BJ (cell line): Measurements from ENCODE around the gene PRCC. TPM values are rescaled to one million over a fixed set of nuclear protein-coding genes. Genes with fewer than 3 reads are reported as not detected.

Experiments
- CTCF ChIA-PET: fragments of 350-600 bp; formaldehyde crosslinking; extraction: SDS; loops from one replicate; lab custom pipeline; 2021; ENCODE audit warnings: antibody characterized with exemption, inconsistent platforms; lab: Yijun Ruan, JAX
- POLR2A ChIA-PET: fragments of 300-600 bp; sonication (Branson Sonifier 250); formaldehyde crosslinking; extraction: SDS; loops from one replicate; lab custom pipeline; 2021; ENCODE audit warnings: antibody characterized with exemption; lab: Charles Lee
- DNase-seq: peaks from one replicate; pipeline ENCODE4 v3.0.0-alpha.2; 2011; ENCODE audit warnings: low read depth
- H3K27me3 ChIP-seq: 2 replicates; pipeline ENCODE4 v1.6.0; 2011; ENCODE audit warnings: low read length; ENCODE audit not compliant: control insufficient read depth, insufficient read depth
- H3K36me3 ChIP-seq: 2 replicates; pipeline ENCODE4 v1.5.1; 2011; ENCODE audit warnings: low read length; ENCODE audit not compliant: control insufficient read depth, insufficient read depth
- H3K4me3 ChIP-seq: 2 replicates; pipeline ENCODE4 v1.5.1; 2011; ENCODE audit warnings: low read depth, mild to moderate bottlenecking, control low read depth, low read length
- CTCF ChIP-seq: IDR thresholded peaks from 2 replicates; pipeline ENCODE4 v1.5.1; 2011; ENCODE audit warnings: low read depth, mild to moderate bottlenecking, control low read depth, inconsistent platforms, low read length, moderate library complexity; ENCODE audit not compliant: insufficient read depth
- polyA plus RNA-seq: library from polyadenylated mRNA; depleted of rRNA; stranded (reverse); fragments of >200 nt; gene quantifications from 2 replicates; pipeline ENCODE4 v1.2.3, GENCODE V29; 2011

PRCC gene
- polyA plus RNA-seq, 1 experiment, result 93.6 TPM

- no peak for TF ChIP-seq CTCF
- ChIA-PET POLR2A (no interaction called here), CTCF (interaction anchor here (0.8 to 41.7 kb wide), 3 partner anchors 47 to 156 kb away, joined by 3 to 1556 read pairs (median 3); partner anchors contain the start of gene NES)
- DNase-seq, result no peak
- Histone ChIP-seq H3K36me3 (peaks cover 13% of the 10 kb centered on the region), H3K4me3 (no peak overlapping the region), H3K27me3 (no peaks in the 10 kb centered on the region)
These were observed 33.2 kb upstream of the PRCC start for GRCh38 chr1:156733989-156734584.

- no peak for TF ChIP-seq CTCF
- Histone ChIP-seq H3K36me3 (peaks cover 25% of the 10 kb centered on the region), H3K4me3 (no peak overlapping the region), H3K27me3 (no peaks in the 10 kb centered on the region)
- ChIA-PET POLR2A (no interaction called here), CTCF (interaction anchor here (1.5 kb wide), 1 partner anchor 122 kb away, joined by 3 read pairs; the partner anchor contains the start of gene NTRK1)
- DNase-seq, result no peak
These were observed 28.9 kb upstream of the PRCC start for GRCh38 chr1:156738407-156738806.

- TF ChIP-seq CTCF, result no peak
- H3K27me3 ChIP-seq, result no peaks in the 10 kb centered on the region
- DNase-seq, result no peak
- peaks cover 25% of the 10 kb centered on the region for H3K36me3 ChIP-seq
- no peak overlapping the region for H3K4me3 ChIP-seq
- ChIA-PET CTCF (interaction anchor here (0.6 to 1.5 kb wide), 2 partner anchors 122 to 218 kb away, joined by 3 read pairs; partner anchors contain the start of gene NTRK1), POLR2A (no interaction called here)
These were observed 28.4 kb upstream of the PRCC start for GRCh38 chr1:156738916-156739315.

GRCh38 chr1:156740237-156740740 lies 27.0 kb upstream of the PRCC start:
- CTCF ChIA-PET, result interaction anchor here (1.2 to 2.8 kb wide), 8 partner anchors 10 to 120 kb away, joined by 3 to 19 read pairs (median 6); partner anchors contain the start of genes HDGF, NTRK1 and PRCC
- no peak for TF ChIP-seq CTCF
- peak overlapping the region; percentile 53 for H3K4me3 ChIP-seq
- H3K36me3 ChIP-seq, result peaks cover 28% of the 10 kb centered on the region
- H3K27me3 ChIP-seq, result no peaks in the 10 kb centered on the region
- DNase-seq, result no peak
- POLR2A ChIA-PET, result interaction anchor here (0.6 to 1.4 kb wide), 3 partner anchors 12 to 27 kb away, joined by 3 to 10 read pairs (median 4); partner anchors contain the start of genes HDGF, ISG20L2, METTL25B and PRCC
